Stimulated activated CD4-positive, alpha-beta T cell treated with anti-CD3 and anti-CD28 coated beads, Interleukin-2, amount 100 ng/mL, for 4 hours (primary cell): ENCODE data around the gene OLIG1.

Source experiments
- DNase-seq: peaks from one replicate; pipeline ENCODE4 v3.0.0-alpha.2; 2020; ENCODE audit warnings: low read depth

The OLIG1 gene

DNA sequence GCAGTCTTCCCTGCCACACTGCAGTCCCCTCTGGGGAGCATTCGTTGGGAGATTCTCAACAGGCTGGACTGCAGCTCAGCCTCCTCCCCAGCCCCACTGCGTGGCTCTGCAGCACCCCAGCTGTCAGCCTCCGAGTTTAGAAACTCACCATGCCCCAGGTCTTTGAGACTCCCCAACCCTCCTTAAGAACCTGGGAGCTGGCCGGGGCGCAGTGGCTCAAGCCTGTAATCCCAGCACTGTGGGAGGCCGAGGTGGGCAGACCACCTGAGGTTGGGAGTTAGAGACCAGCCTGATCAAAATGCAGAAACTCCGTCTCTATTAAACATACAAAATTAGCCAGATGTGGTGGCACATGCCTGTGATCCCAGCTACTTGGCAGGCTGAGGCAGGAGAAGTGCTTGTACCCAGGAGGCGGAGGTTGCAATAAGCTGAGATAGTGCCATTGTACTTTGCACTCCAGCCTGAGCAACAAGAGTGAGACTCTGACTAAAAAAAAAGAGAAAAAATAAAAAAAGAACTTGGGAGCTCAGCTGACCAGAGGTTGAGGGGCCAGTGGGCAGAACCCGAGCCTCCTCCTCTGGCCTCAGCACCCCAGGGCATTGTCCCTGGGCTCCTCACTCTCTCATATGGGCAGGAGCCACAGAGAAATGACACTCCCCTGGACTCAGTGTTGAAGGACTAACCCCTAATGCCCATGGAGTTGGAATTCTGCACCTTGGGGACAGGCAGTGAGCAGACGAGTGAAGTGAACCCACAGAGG lies 38.6 kb upstream of the OLIG1 start:
- no peak for DNase-seq

DNA sequence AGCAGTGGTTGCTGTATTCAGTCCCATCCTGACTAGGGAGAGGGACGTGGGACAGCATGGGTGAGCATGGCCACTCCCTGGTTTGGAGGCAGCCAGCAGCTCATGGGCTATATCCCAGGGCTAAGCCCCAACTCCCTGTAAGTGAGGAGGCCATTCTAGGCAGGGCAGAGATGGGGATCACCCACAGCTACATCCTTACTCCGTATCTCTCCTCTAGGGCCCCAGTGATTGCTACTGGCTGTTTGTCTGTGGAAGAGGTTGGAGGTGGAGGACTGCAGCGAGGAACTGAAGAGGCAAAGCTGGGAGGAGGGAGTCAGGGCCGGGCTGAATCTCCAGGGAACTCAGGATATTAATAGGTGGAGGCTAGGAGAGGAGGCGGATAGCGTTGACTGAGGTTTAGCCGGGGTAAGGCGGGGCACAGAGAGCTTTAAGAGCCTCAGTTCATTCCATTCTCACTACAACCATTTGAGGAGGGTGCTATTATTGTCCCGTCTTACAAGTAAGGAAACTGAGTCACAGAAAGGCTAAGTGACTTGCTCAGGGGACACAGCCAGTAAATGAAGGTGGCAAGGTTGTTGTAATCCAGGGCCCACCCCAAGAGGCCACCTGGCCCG lies 37.4 kb upstream of the OLIG1 start:
- no peak for DNase-seq

DNA sequence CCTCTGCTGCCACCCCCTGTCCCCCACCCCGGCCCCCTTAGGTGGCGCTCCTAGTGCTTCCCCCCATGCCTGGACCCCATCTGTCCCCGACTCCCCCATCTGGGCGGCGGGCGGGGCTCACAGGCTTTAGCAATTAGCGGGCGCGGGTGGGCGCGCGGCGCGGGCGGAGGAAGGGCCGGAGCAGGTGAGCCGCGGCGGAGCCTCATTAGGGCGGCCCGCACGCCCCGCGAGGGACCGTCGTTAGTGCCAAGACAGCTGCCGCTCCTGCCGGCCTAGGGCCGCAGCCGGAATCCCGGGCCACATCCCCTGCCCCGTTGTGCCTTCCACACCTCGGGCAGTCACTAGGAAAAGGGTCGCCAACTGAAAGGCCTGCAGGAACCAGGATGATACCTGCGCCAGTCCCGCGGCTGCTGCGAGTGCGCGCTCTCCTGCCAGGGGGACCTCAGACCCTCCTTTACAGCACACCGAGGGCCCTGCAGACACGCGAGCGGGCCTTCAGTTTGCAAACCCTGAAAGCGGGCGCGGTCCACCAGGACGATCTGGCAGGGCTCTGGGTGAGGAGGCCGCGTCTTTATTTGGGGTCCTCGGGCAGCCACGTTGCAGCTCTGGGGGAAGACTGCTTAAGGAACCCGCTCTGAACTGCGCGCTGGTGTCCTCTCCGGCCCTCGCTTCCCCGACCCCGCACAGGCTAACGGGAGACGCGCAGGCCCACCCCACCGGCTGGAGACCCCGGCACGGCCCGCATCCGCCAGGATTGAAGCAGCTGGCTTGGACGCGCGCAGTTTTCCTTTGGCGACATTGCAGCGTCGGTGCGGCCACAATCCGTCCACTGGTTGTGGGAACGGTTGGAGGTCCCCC lies 36.6 kb upstream of the OLIG1 start:
- no peak for DNase-seq

DNA sequence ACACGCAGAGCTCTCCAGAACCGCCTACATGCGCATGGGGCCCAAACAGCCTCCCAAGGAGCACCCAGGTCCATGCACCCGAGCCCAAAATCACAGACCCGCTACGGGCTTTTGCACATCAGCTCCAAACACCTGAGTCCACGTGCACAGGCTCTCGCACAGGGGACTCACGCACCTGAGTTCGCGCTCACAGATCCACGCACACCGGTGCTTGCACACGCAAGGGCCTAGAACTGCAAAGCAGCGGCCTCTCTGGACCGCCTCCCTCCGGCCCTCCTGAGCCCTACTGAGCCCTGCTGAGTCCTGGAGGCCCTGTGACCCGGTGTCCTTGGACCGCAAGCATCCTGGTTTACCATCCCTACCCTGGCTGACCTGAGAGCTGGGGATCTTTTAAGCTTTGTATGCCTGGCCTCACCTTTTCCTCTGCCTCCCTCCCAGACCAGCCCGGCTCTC lies 36.0 kb upstream of the OLIG1 start:
- no peak for DNase-seq

DNA sequence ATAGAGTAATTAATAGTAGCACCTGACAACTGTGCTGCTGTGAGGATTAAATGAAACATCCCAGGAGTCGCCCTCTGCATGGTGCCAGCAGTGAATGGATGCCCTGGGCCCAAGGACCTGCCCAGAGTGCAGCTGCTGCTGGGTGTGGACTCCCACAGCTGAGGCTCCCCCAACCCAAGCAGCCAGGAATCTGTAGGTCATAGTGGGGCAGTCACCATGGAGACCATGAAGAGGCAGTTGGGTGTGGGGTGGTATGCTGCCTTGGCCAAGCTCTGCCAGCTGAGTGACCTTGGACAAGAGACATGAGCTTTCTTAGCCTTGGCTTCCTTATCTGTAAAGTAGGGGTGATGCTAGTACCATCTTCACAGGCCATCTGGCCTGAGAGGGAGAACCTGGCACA lies 34.8 kb upstream of the OLIG1 start:
- no peak for DNase-seq

DNA sequence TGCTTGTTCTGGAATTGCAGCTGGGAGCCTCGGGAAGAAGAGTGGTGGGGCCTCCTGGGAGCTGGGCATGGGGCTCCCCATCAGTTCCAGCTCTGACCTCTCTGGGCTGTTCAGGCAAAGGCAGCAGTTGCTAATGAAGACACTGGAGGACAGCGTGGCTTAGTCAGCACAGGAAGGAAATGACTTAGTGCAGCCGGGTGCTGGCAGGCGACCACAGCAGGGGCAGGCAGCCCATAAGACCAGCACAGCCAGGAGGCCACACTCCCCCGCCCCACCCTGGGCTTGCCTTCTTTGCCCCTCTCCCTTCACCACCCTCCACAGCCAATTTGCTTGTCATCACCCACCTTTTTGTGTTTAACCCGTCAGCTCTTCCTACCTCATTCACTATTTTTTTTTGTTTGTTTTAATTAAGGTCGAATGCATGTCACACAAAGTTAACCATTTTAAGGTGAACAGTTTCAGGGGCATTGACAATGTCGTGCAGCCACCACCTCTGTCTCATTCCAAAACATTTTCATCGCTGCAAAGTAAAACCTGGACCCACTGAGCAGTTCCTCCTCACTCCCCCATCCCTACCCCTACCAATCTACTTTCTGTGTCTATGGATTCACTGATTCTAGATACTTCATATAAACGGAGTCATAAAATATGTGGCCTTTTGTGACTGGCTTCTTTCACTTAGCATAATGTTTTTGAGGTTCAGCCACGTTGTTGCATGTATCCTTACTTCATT lies 33.3 kb upstream of the OLIG1 start:
- no peak for DNase-seq

DNA sequence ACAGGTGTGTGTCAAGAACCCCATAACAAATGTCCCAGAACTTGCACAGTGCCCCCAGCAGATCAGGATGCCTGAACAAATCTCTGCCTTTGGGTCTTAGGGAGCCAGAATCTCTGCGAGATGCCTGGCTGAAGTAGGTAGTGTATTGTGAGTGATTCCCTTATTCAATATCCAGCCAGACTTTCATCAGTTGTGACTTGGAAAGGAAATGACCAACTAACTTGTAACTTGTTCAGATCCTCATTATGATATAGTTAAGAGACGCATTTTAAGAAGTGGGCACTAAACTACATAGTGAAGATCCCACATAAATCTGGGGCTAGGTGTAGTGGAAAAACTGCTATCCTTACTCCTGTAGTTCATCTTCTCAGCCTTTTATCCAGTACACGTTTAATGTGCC lies 32.4 kb upstream of the OLIG1 start:
- no peak for DNase-seq

DNA sequence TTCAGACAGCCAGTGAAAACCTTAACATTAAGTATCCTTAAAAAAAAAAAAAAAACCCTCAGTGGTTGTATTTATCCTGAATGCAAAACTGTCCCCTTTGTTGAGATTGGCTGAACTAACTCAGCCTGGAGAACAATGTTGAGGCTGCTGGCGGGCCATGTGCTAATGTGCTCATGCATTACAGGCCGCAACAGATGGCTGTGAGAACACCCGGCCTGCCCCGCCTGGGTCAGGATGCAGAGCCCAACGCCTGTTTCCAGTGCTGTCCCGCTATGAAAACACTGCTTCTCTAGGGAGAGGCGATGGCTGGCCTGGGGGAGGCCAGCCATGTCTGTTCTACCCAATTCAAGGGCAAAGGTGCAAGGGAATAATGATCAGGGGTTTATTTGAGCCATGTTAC lies 30.4 kb upstream of the OLIG1 start:
- DNase-seq = no peak

DNA sequence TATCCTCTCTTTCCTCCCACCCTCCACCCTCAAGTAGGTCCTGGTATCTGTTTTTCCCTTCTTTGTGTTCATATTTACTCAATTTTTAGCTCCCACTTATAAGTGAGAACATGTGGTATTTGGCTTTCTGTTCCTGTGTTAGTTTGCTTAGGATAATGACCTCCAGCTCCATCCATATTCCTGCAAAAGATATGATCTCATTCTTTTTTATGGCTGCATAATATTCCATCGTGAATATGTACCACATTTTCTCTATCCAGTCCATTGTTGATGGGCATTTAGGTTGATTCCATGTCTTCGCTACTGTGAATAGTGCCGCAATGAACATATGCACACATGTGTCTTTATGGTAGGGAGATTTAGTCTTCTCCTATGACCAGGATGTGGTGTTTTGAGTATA lies 29.7 kb upstream of the OLIG1 start:
- no peak for DNase-seq

DNA sequence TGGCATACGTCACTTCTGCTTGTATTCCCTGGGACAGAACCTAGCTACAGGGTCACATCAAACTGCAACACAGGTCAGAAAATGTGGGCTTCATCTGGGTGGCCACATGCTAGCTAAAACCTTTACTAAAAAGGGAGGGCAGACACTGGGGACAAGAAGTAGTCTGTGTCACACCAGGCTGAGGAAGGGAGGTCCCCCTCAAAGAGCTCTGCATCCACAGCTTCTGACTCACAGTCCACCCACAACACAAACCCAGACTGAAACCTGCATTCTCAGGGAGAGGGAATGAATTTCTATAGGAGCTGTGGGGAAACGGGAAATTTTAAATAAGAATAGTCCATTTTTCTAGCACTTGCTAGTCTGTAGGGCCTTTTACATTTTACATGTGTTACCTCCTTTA lies 28.0 kb upstream of the OLIG1 start:
- DNase-seq = no peak

DNA sequence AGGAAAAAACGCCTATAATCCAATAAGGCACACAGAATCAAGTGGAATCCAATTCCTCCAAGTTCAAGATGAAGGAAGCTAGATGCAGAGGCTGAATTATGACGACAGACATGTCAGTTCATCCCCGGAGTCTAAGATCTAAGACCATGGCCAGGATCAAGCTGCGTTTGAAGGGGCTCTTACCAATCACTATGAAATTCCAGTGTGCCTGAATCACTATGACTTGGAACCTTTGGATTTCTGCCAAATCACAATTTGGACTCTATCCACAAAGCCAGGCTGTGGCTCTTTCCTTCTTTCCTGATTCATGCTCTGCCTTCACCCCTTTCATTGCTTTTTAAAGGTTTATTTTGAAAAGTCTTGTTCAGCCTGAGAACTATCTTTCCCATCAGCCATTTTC lies 27.1 kb upstream of the OLIG1 start:
- DNase-seq = no peak

DNA sequence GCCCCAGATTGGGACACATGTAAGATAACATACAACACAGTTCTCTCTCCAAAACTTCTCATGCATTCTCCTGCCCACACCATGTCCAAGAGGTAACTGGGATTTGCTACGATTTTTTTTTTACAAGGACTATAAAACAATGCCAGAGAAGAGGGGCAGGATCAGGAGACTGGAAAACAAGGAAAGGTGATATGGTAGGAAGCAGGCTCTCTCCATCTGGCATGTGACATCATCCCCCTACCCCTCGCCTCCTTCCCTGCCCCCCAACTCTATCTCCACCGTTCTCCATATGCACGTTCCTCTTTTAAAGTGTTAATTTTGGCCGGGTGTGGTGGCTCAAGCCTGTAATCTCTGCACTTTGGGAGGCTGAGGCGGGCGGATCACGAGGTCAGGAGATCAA lies 23.5 kb upstream of the OLIG1 start:
- DNase-seq = no peak

DNA sequence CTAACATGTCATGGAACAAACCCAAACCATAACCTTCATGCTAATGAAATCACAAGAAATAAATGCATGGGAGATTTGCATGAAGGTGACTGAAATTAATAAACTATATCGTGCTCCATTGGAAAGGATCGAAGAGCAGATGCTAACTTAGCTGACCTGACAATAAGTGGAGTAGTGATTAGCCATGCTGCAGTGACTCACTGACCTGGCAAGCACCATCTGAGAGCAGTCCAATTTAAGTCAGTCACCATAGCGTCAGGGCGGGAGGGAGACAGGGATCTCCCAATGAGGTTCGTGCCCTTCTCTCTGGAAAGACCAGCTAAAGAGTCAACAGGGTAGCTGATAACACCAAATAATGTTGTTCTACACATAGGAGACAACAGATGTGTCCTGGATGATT lies 22.7 kb upstream of the OLIG1 start:
- no peak for DNase-seq

DNA sequence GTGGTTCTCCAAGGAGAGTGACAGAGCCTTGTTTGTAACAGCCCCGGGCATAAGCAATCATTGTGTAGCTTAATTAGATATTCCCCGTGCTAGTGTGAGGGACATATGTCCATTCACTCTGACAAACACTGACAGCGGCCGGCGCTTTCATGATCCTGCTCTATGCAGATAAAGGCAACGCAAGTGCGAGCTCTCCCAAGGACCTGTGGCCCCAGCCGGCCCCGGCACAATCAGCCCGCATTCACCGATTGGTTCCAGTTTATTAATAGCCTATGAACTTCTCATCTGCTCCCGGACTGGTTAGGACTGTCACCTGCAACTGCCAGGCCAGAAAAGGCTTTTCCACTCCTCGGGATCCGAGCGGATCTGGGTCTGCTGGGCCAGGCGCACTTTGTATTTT lies 18.0 kb upstream of the OLIG1 start:
- DNase-seq = no peak

DNA sequence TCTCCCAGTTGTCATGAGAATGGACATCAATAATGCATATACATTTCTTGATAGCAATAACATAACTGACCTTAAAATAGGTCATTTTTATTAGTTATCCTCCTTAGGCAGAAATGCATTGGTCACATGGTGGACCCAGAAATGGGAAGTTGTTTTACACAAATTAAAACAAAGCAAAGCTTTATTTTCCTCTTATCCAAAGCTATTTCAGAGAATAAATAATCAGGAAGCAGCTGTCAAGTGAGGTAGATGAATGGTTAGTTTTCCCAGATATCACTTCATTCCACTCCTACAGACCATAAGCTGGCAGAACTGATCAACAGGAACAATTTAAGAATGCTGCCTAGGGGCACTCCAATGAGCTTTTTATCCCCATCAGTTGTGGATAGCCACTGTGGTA lies 16.0 kb upstream of the OLIG1 start:
- no peak for DNase-seq

DNA sequence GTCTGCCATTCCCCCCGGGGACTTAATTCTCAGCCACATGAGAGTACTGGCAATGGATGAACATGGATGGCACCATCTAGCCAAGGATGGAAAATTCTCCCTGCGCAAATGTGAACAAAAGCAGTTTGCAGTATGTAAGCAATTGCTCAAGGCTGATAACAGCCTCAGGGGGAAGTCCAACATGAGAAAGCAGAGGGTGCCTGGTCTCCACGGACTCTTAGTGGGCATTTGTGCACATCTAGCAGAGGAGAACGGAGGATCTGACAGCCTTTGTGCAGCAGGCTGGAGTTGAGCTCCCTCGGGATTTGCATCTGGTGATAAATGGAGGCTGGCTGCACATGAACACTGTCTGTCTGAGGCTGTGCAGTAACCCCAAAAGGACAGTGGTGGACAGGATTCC lies 13.9 kb upstream of the OLIG1 start:
- no peak for DNase-seq

DNA sequence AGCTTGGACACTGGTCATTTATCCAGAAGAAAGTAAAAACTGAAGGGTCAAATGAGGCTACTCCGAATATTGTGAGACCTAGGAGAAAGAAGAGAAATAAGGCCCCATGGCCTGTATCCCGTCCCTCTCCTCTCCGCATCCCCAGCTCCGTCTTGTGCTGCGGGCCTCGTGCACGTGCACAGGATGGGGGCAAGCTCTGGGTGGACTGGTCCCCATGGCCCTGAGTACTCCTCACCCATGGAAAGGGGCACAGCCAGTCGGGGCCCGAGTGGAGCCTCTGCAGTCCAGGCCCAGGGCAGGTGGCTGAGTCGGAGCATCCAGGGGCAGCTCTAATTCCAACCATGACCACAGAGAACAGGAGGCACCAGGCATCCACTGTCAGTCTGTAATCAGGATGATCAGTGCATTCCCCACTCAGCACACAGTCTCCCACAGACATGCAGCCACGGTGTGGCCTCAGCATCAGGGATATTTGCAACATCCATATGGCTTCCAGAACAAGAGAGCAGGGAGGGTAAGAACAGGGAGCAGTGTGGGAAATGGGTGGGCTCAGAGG lies 12.5 kb upstream of the OLIG1 start:
- DNase-seq = no peak

DNA sequence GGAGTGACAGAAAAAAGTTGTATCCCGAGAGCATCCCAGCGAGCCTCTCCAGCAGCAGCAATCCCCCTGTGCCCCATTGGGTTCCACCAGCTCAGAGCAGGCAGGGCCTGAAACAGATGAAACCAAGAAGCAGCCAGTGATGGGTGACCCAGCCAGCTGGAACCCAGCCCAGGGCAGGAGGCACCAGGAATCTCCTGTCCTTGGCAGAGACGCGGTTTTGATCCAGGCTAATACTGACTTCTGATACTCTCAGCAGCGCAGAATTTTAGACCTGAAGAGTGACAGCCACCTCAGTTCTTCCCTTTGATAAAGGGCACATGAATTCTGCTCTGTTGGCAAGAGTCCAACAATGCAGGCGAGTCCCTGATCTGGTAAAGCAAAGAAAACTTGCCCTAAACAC lies 11.4 kb upstream of the OLIG1 start:
- DNase-seq = no peak

DNA sequence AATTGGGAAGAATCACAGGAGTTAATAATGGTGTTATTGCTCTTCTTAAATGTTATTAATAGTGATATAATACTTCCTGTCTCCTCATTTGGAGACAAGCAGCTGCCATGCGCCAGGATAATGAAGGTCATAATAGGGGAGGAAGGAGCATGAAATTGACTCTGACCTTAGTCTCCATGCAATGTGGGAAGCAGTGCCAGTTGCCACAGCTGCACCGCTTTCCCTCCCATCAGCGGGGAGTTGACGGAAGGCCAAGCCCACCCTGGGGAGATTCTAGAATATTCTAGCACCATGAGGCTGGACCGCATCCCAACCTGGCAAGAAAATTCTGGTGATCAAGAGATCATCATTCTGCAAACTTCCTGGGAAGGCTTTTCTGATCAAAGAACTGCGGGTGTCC lies 11.0 kb upstream of the OLIG1 start:
- DNase-seq = no peak

DNA sequence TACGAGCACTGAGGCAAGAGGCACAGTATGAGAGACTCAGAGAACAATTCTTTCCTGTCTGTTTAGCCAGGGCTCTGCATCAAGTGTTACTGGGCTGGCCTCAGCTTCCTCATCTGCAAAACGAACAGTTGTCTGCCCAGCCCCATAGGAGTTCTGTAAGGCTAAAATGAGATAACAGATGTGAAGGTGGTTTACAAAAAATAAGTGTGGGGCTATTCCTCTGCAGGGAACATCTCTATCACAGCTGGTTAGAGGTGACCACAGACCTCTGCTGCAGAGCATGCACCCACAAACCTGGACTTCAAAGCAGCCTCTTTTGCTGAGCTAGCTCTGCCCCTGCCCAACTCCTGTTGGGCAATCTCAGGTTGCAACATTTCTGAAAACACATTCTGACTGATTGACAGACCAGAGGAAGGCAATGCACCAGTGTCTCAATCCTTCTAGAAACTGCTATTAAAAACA lies 10.5 kb upstream of the OLIG1 start:
- no peak for DNase-seq

DNA sequence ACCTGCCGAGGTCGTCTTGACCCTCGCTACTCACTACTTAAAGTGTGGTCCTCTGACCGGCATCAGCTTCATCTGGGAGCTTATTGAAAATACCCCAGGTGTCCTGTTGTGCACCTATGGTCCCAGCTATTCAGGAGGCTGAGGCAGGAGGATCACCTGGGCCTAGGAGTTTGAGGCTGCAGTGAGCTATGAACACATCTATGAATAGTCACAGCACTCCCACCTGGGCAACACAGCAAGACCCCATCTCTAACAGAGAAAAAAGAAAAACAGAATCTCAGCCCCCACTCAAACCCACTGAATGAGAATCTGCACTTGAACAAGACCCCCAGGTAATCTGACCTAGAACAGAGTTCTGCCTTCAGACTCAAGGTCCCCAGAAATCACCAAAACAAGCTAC lies 8.7 kb upstream of the OLIG1 start:
- DNase-seq = no peak

DNA sequence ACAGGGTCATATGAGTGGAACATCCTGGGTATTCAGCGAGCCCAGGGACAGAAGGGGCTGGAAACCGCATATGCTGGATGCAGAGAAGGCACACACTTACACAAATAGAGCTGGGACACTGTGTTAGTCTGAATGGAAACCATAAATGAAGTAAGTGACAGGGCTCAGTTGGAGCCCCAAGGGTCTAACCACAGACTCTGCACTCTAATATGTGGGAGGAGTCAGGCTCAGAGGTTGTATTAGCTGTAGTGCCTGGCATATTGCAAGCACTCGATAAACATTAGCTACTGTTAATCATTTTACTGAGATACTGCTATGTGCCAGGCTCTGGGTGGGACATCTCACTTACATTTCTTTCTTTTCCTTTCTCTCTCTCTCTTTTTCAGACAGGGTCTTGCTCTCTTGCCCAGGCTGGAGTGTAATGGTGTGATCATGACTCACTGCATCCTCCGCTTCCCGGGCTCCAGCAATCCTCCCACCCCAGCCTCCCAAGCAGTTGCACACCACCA lies 6.5 kb upstream of the OLIG1 start:
- no peak for DNase-seq
